Measurements from ENCODE around the gene POLR3G. TPM values are rescaled to one million over a fixed set of nuclear protein-coding genes. Genes with fewer than 3 reads are reported as not detected.

The POLR3G gene
- polyA plus RNA-seq, 1 donor from 2014 or later = 2.7 TPM

DNA sequence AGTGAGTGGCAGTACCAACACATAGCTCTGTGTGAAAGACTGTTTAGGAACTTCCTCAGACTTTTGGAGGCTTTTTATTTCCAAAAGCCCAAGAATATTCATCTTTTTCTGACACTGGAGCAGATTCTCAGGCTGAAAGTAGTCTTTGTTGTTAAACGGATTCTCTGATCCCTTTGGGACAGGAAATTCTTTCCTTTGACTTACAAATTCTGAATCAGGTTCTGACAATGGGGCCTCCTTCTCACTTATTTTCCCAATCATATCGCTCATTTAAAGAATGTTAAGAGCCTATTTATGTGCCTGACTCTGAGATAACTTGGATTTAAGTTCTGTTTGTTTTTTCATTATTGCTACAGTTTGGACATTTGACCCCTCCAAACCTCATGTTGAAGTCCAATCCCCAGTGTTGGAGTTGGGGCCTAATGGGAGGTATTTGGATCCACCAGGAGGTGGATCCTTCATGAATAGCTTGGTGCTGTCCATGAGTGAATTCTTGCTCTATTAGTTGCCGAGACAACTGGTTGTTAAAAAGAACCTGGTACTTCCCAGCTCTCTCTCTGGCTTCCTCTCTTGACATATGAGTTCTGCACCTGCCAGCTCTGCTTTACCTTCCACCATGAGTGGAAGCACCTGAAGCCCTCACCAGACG lies 79.8 kb downstream of the POLR3G start:
- Histone ChIP-seq H3K79me2 (replicated peaks; ENCODE audit: insufficient read depth, low read length) (no peaks in the 10 kb centered on the region), H3K4me2 (ENCODE audit: low read length) (no peak overlapping the region), H3F3A (ENCODE audit: insufficient read depth, low read length, poor library complexity, severe bottlenecking) (no peaks in the 10 kb centered on the region), H3K27me3 (ENCODE audit: insufficient read depth, low read depth, low read length) (peaks cover 25% of the 10 kb centered on the region), H4K20me1 (ENCODE audit: insufficient read depth) (no peaks in the 10 kb centered on the region), H2AFZ (ENCODE audit: low read depth, low read length) (no peak overlapping the region), H3K4me3 (ENCODE audit: low read length) (no peak overlapping the region), H3K9me2 (ENCODE audit: insufficient read depth, low read length) (no peaks in the 10 kb centered on the region), H3K9ac (ENCODE audit: low read length) (no peak overlapping the region), H3K36me3 (ENCODE audit: insufficient read depth, low read length) (no peaks in the 10 kb centered on the region), H3K27ac (ENCODE audit: low read length) (no peak overlapping the region), H3K9me3 (ENCODE audit: low read length) (no peaks in the 10 kb centered on the region)
- TF ChIP-seq EP300 (conservative IDR thresholded peaks at IDR 0.05; ENCODE audit: poor library complexity, severe bottlenecking) (no peak), SMC3 (conservative IDR thresholded peaks at IDR 0.05; ENCODE audit: poor library complexity) (no peak), MXI1 (conservative IDR thresholded peaks at IDR 0.05; ENCODE audit: poor library complexity, severe bottlenecking) (no peak), CTCF (IDR thresholded peaks at IDR 0.05; ENCODE audit: poor library complexity, severe bottlenecking) (no peak), POLR2AphosphoS5 (IDR thresholded peaks at IDR 0.05) (no peak), RAD21 (conservative IDR thresholded peaks at IDR 0.05) (no peak), TAF1 (IDR thresholded peaks at IDR 0.05; ENCODE audit: low read depth) (no peak), EZH2 (IDR thresholded peaks at IDR 0.05; ENCODE audit: borderline replicate concordance, insufficient read depth, low read length, poor library complexity, severe bottlenecking) (no peak)
- TF ChIP-seq, protein P1, sequence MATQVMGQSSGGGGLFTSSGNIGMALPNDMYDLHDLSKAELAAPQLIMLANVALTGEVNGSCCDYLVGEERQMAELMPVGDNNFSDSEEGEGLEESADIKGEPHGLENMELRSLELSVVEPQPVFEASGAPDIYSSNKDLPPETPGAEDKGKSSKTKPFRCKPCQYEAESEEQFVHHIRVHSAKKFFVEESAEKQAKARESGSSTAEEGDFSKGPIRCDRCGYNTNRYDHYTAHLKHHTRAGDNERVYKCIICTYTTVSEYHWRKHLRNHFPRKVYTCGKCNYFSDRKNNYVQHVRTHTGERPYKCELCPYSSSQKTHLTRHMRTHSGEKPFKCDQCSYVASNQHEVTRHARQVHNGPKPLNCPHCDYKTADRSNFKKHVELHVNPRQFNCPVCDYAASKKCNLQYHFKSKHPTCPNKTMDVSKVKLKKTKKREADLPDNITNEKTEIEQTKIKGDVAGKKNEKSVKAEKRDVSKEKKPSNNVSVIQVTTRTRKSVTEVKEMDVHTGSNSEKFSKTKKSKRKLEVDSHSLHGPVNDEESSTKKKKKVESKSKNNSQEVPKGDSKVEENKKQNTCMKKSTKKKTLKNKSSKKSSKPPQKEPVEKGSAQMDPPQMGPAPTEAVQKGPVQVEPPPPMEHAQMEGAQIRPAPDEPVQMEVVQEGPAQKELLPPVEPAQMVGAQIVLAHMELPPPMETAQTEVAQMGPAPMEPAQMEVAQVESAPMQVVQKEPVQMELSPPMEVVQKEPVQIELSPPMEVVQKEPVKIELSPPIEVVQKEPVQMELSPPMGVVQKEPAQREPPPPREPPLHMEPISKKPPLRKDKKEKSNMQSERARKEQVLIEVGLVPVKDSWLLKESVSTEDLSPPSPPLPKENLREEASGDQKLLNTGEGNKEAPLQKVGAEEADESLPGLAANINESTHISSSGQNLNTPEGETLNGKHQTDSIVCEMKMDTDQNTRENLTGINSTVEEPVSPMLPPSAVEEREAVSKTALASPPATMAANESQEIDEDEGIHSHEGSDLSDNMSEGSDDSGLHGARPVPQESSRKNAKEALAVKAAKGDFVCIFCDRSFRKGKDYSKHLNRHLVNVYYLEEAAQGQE (IDR thresholded peaks at IDR 0.05; ENCODE audit: borderline replicate concordance) = no peak

DNA sequence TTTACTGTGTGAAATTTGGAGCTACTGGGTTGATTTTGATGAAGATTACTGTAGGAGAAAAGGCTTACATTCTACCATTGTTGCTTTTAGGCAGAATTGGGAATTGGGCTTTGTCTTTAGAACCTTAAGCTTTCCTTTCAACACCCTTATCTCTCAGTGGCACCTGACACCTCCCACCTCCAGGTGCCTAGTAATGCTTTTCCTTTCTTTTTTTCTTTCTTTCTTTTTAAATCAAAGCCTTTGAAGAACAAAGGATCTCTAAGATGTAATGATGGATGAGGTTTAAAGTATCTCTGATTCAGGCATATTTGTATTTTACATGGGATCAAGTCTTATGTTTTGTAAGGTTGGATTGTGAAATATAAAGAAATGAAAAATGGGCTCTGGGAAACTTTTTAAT lies 81.0 kb downstream of the POLR3G start:
- Histone ChIP-seq H3F3A (ENCODE audit: insufficient read depth, low read length, poor library complexity, severe bottlenecking) (no peaks in the 10 kb centered on the region), H4K20me1 (ENCODE audit: insufficient read depth) (no peaks in the 10 kb centered on the region), H3K4me3 (ENCODE audit: low read length) (no peak overlapping the region), H3K27me3 (ENCODE audit: insufficient read depth, low read depth, low read length) (peaks cover 30% of the 10 kb centered on the region), H3K27ac (ENCODE audit: low read length) (no peak overlapping the region), H3K9me2 (ENCODE audit: insufficient read depth, low read length) (no peaks in the 10 kb centered on the region), H3K9me3 (ENCODE audit: low read length) (no peaks in the 10 kb centered on the region), H3K79me2 (replicated peaks; ENCODE audit: insufficient read depth, low read length) (peaks cover 9% of the 10 kb centered on the region), H3K36me3 (ENCODE audit: insufficient read depth, low read length) (no peaks in the 10 kb centered on the region), H3K9ac (ENCODE audit: low read length) (no peak overlapping the region), H2AFZ (ENCODE audit: low read depth, low read length) (no peak overlapping the region), H3K4me2 (ENCODE audit: low read length) (no peak overlapping the region)
- TF ChIP-seq EP300 (conservative IDR thresholded peaks at IDR 0.05; ENCODE audit: poor library complexity, severe bottlenecking) (no peak), TAF1 (IDR thresholded peaks at IDR 0.05; ENCODE audit: low read depth) (no peak)

Data from neural cell (in vitro differentiated cells).